Neural crest cell (in vitro differentiated cells): ENCODE data around the gene DSCAM. TPM values are rescaled to one million over a fixed set of nuclear protein-coding genes. Genes with fewer than 3 reads are reported as not detected.

Experiments used
- DNase-seq: peaks from one replicate; pipeline ENCODE4 v3.0.0; 2021; ENCODE audit warnings: low read depth, mixed read lengths, low spot score
- H3K27ac Mint-ChIP-seq: one replicate; pipeline ENCODE4 v1.8.0; 2021; ENCODE audit warnings: mild to moderate bottlenecking, mixed read lengths; ENCODE audit not compliant: unreplicated experiment
- H3K27me3 Mint-ChIP-seq: 2 replicates; pipeline ENCODE4 v1.8.0; 2021; ENCODE audit warnings: low read depth, mild to moderate bottlenecking, mixed read lengths
- H3K36me3 Mint-ChIP-seq: 2 replicates; pipeline ENCODE4 v1.8.0; 2021; ENCODE audit warnings: low read depth, mild to moderate bottlenecking, mixed read lengths
- H3K4me1 Mint-ChIP-seq: 2 replicates; pipeline ENCODE4 v1.8.0; 2021; ENCODE audit warnings: mixed read lengths
- H3K4me3 Mint-ChIP-seq: one replicate; pipeline ENCODE4 v1.8.0; 2021; ENCODE audit warnings: mild to moderate bottlenecking, mixed read lengths
- H3K9me3 Mint-ChIP-seq: 2 replicates; pipeline ENCODE4 v1.8.0; 2021; ENCODE audit warnings: mixed read lengths
- CTCF ChIP-seq: fragments of 200-600 bp; sonication (generic); conservative IDR thresholded peaks from 2 replicates; pipeline ENCODE4 v1.5.0; 2021; ENCODE audit warnings: antibody characterized with exemption, mild to moderate bottlenecking
- total RNA-seq: library from RNA; stranded (reverse); gene quantifications from 2 replicates; pipeline ENCODE4 v1.2.1, GENCODE V29; 2021

DSCAM gene
- total RNA-seq, 1 donor from 2014 or later, result 0.19 TPM

DNA sequence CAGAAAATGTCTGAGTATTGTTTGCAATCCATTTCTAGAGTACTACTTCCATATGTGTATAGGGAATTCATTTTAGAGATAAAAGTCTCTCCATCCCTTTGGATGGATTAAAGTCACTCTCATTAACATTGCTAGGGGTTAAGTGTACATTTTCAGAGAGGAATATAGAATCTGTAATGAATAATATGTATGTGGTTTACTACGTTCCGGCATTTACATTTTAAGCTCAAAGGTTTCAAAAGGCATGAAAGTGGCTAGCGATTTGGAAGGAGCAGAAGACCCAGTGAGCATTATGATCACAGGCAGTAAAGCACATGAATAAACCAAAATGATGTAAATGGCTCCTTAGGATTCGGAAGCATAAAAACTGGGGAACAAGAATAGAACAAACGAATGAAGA, 123.0 kb downstream of the DSCAM start:
- DNase-seq, result no peak
- Mint-ChIP-seq H3K27me3 (peaks cover 5% of the 10 kb centered on the region), H3K9me3 (peaks cover 10% of the 10 kb centered on the region), H3K36me3 (peaks cover 8% of the 10 kb centered on the region), H3K27ac (no peak overlapping the region), H3K4me1 (no peaks in the 10 kb centered on the region), H3K4me3 (no peak overlapping the region)
- no peak for TF ChIP-seq CTCF

DNA sequence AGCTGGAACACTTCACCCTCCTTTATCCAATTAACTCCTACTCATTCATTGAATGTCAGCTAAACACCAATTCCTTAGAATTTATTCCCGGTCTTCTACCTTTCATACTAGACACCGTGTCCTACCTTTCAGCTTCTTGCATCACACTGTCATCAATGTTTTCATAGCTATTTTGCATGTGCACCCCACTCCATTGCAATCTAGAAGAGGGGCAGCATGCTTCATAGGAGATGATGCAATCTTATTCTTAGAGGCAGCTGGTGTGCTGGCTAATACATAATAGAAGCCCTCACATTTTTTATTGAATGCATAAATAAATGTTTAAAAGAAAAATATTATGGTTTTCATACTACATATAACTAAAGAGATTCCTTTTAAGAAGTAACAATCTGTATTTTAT, 123.6 kb downstream of the DSCAM start:
- Mint-ChIP-seq H3K9me3 (peaks cover 12% of the 10 kb centered on the region), H3K27me3 (peaks cover 5% of the 10 kb centered on the region), H3K27ac (no peak overlapping the region), H3K4me3 (no peak overlapping the region), H3K4me1 (no peaks in the 10 kb centered on the region), H3K36me3 (peaks cover 9% of the 10 kb centered on the region)
- DNase-seq, result no peak
- no peak for TF ChIP-seq CTCF

DNA sequence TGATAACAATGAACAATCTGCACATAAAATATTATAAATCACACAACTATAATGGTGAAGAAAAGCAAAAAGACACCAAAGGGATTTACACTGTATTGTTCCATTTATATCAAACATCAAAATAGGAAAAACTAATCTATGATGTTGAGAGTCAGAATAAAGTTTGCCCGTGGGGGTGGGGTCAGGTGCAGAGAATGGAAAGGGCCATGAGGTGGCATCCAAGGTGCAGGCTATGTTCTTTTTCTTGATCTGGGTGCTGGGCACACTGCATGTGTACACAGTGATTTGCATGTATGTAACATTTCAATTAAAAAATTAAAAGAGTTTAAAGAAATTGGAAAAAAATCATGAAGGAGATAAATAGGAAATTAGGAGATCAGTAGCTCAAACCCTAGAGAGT, 127.3 kb downstream of the DSCAM start:
- Mint-ChIP-seq H3K36me3 (peaks cover 12% of the 10 kb centered on the region), H3K27me3 (peaks cover 5% of the 10 kb centered on the region), H3K9me3 (peaks cover 15% of the 10 kb centered on the region), H3K4me3 (no peak overlapping the region), H3K4me1 (no peaks in the 10 kb centered on the region), H3K27ac (no peak overlapping the region)
- no peak for DNase-seq
- TF ChIP-seq CTCF, result no peak

- TF ChIP-seq CTCF, result no peak
These were observed 129.9 kb downstream of the DSCAM start for GRCh38 chr21:40717028-40717427.

GRCh38 chr21:40714536-40714935, 132.4 kb downstream of the DSCAM start:
- peaks cover 4% of the 10 kb centered on the region for H3K36me3 Mint-ChIP-seq
- H3K9me3 Mint-ChIP-seq, result peaks cover 5% of the 10 kb centered on the region
- no peak for TF ChIP-seq CTCF
- no peak for DNase-seq
- H3K27me3 Mint-ChIP-seq, result no peaks in the 10 kb centered on the region
- no peaks in the 10 kb centered on the region for H3K4me1 Mint-ChIP-seq
- no peak overlapping the region for H3K27ac Mint-ChIP-seq
- no peak overlapping the region for H3K4me3 Mint-ChIP-seq

More at GRCh38 chr21:40717028-40717427, 129.9 kb downstream of the DSCAM start:
- DNase-seq, result no peak
- H3K36me3 Mint-ChIP-seq, result peaks cover 12% of the 10 kb centered on the region
- H3K27ac Mint-ChIP-seq, result no peak overlapping the region
- H3K4me3 Mint-ChIP-seq, result no peak overlapping the region
- H3K27me3 Mint-ChIP-seq, result peaks cover 2% of the 10 kb centered on the region
- no peaks in the 10 kb centered on the region for H3K4me1 Mint-ChIP-seq
- peaks cover 15% of the 10 kb centered on the region for H3K9me3 Mint-ChIP-seq
